ENCODE results near the gene SMARCC2. TPM values are rescaled to one million over a fixed set of nuclear protein-coding genes. Genes with fewer than 3 reads are reported as not detected.

The SMARCC2 gene
- total and polyA plus RNA-seq, 2 of the 13 experiments (the other 11 are each of a cell fraction or from before 2014, with no cell fraction given): 21.3 to 24.1 TPM

- TF ChIP-seq, protein P1, sequence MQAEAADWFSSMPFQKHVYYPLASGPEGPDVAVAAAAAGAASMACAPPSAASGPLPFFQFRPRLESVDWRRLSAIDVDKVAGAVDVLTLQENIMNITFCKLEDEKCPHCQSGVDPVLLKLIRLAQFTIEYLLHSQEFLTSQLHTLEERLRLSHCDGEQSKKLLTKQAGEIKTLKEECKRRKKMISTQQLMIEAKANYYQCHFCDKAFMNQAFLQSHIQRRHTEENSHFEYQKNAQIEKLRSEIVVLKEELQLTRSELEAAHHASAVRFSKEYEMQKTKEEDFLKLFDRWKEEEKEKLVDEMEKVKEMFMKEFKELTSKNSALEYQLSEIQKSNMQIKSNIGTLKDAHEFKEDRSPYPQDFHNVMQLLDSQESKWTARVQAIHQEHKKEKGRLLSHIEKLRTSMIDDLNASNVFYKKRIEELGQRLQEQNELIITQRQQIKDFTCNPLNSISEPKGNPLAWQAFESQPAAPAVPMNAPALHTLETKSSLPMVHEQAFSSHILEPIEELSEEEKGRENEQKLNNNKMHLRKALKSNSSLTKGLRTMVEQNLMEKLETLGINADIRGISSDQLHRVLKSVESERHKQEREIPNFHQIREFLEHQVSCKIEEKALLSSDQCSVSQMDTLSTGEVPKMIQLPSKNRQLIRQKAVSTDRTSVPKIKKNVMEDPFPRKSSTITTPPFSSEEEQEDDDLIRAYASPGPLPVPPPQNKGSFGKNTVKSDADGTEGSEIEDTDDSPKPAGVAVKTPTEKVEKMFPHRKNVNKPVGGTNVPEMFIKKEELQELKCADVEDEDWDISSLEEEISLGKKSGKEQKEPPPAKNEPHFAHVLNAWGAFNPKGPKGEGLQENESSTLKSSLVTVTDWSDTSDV (CRISPR knock-in tag; IDR thresholded peaks at IDR 0.05): no peak
- TF ChIP-seq, protein P2, sequence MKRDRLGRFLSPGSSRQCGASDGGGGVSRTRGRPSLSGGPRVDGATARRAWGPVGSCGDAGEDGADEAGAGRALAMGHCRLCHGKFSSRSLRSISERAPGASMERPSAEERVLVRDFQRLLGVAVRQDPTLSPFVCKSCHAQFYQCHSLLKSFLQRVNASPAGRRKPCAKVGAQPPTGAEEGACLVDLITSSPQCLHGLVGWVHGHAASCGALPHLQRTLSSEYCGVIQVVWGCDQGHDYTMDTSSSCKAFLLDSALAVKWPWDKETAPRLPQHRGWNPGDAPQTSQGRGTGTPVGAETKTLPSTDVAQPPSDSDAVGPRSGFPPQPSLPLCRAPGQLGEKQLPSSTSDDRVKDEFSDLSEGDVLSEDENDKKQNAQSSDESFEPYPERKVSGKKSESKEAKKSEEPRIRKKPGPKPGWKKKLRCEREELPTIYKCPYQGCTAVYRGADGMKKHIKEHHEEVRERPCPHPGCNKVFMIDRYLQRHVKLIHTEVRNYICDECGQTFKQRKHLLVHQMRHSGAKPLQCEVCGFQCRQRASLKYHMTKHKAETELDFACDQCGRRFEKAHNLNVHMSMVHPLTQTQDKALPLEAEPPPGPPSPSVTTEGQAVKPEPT (CRISPR knock-in tag; IDR thresholded peaks at IDR 0.05; ENCODE audit: low read depth): peak; percentile 62; the same call in 1 of the 2 replicates
- TF ChIP-seq NKX3-1 (CRISPR knock-in tag; IDR thresholded peaks at IDR 0.05): peak; percentile 25; the same call in 1 of the 2 replicates
- TF ChIP-seq CEBPB (IDR thresholded peaks at IDR 0.05; ENCODE audit: borderline replicate concordance, low read depth, low read length): no peak
- TF ChIP-seq, protein P3, sequence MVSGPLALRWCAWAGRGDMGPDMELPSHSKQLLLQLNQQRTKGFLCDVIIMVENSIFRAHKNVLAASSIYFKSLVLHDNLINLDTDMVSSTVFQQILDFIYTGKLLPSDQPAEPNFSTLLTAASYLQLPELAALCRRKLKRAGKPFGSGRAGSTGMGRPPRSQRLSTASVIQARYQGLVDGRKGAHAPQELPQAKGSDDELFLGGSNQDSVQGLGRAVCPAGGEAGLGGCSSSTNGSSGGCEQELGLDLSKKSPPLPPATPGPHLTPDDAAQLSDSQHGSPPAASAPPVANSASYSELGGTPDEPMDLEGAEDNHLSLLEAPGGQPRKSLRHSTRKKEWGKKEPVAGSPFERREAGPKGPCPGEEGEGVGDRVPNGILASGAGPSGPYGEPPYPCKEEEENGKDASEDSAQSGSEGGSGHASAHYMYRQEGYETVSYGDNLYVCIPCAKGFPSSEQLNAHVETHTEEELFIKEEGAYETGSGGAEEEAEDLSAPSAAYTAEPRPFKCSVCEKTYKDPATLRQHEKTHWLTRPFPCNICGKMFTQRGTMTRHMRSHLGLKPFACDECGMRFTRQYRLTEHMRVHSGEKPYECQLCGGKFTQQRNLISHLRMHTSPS (CRISPR knock-in tag; IDR thresholded peaks at IDR 0.05; ENCODE audit: low read depth): no peak
- TF ChIP-seq ZFP36L2 (CRISPR knock-in tag; IDR thresholded peaks at IDR 0.05): no peak
- TF ChIP-seq ZNF335 (CRISPR knock-in tag; IDR thresholded peaks at IDR 0.05): peak; percentile 76; the same call in 1 of the 2 replicates
- no peak for TF ChIP-seq JUNB (CRISPR knock-in tag; IDR thresholded peaks at IDR 0.05; ENCODE audit: borderline replicate concordance)
- no peak for TF ChIP-seq ZNF33A (CRISPR knock-in tag; IDR thresholded peaks at IDR 0.05; ENCODE audit: borderline replicate concordance)
- peak; percentile 64; the same call in 1 of the 2 replicates for TF ChIP-seq SIN3B (IDR thresholded peaks at IDR 0.05; ENCODE audit: low read length)
- TF ChIP-seq ZNF225 (CRISPR knock-in tag; IDR thresholded peaks at IDR 0.05): no peak
- no peak for TF ChIP-seq TRAFD1 (CRISPR knock-in tag; IDR thresholded peaks at IDR 0.05; ENCODE audit: borderline replicate concordance)
- TF ChIP-seq, protein P4, sequence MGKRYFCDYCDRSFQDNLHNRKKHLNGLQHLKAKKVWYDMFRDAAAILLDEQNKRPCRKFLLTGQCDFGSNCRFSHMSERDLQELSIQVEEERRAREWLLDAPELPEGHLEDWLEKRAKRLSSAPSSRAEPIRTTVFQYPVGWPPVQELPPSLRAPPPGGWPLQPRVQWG (CRISPR knock-in tag; IDR thresholded peaks at IDR 0.05; ENCODE audit: borderline replicate concordance, low read depth): no peak
- no peak; the same call in none of the 2 replicates for TF ChIP-seq BORCS8-MEF2B (CRISPR knock-in tag; IDR thresholded peaks at IDR 0.05)
- peak; percentile 93; the same call in 1 of the 2 replicates for TF ChIP-seq ZNF230 (CRISPR knock-in tag; IDR thresholded peaks at IDR 0.05)
- no peak for TF ChIP-seq ZNF136 (CRISPR knock-in tag; IDR thresholded peaks at IDR 0.05; ENCODE audit: low read depth)
- no peak; the same call in 1 of the 2 replicates for TF ChIP-seq DDIT3 (CRISPR knock-in tag; IDR thresholded peaks at IDR 0.05)
Measured at GRCh38 chr12:56116267-56117081, 72.8 kb downstream of the SMARCC2 start, which contains the start of gene RPL41 (continued).
